Transverse colon (tissue), 4 donors: ENCODE measurements around the gene DVL1. TPM values are rescaled to one million over a fixed set of nuclear protein-coding genes. Genes with fewer than 3 reads are reported as not detected.

Source experiments
- DNase-seq: peaks from one replicate; pipeline ENCODE4 v3.0.0-alpha.2; 2019
- H3K27ac ChIP-seq, 4 donors: fragments of 200-600 bp; sonication (generic); 2 replicates each; pipeline ENCODE4 v1.5.1; 2016 to 2018; ENCODE audit warnings: inconsistent platforms in 4 of 4
- H3K27me3 ChIP-seq: fragments of 200-600 bp; sonication (generic); 2 replicates; pipeline ENCODE4 v1.5.1; 2017; ENCODE audit warnings: inconsistent platforms
- H3K36me3 ChIP-seq, 4 donors: fragments of 200-600 bp; sonication (generic); 2 replicates each; pipeline ENCODE4 v1.5.1; 2017 to 2019; ENCODE audit warnings: inconsistent platforms in 4 of 4
- H3K4me1 ChIP-seq, 4 donors: fragments of 200-600 bp; sonication (generic); 2 replicates each; pipeline ENCODE4 v1.5.1; 2017 to 2020; ENCODE audit warnings: inconsistent platforms in 4 of 4
- H3K4me3 ChIP-seq, 4 donors: fragments of 200-600 bp; sonication (generic); 1 replicate in 1 of 4; 2 replicates in 3 of 4; pipeline versions ENCODE4 v1.5.1 to v1.6.1; 2017 to 2019; ENCODE audit warnings: inconsistent platforms in 4 of 4
- H3K9me3 ChIP-seq, 2 donors: fragments of 200-600 bp; sonication (generic); 2 replicates each; pipeline ENCODE4 v1.5.1; 2017 to 2019; ENCODE audit warnings: inconsistent platforms in 2 of 2
- EP300 ChIP-seq: sonication (generic); formaldehyde crosslinking; IDR thresholded peaks from one replicate; pipeline ENCODE4 v1.6.1; 2017; ENCODE audit warnings: antibody characterized with exemption, low read depth
- POLR2A ChIP-seq: fragments of 450-650 bp; IDR thresholded peaks from one replicate; pipeline ENCODE4 v1.6.1; 2016; ENCODE audit warnings: antibody characterized with exemption, mild to moderate bottlenecking, moderate library complexity
- POLR2AphosphoS5 ChIP-seq, 3 donors: sonication (generic); formaldehyde crosslinking; IDR thresholded peaks; one replicate each; pipeline ENCODE4 v1.6.1; 2016; ENCODE audit warnings: antibody characterized with exemption in 3 of 3
- WGBS, 2 donors: methylation state at CpG; one replicate each; pipeline ENCODE4 v1.1.5; 2018; ENCODE audit warnings: low coverage in 1 of 2; 5-methylcytosine and 5-hydroxymethylcytosine counted together
- in situ Hi-C, 4 donors: fragments of 200-750 bp; cut with MboI; loops; one replicate each; pipeline versions ENCODE4 v1.15.0 to v1.15.1; 2017; ENCODE audit warnings: low sequenced_read_pairs in 3 of 4, low pct_ligation_motif_present in 1 of 4, low pct_unique_long_range_greater_than_20kb in 1 of 4
- intact Hi-C: fragments of 100-400 bp; cut with DNase I; formaldehyde crosslinking; loops from one replicate; pipeline ENCODE4 v1.15.1; 2023; ENCODE audit warnings: low total_unique reads
- total RNA-seq, 4 donors: library from RNA; depleted of rRNA; stranded (reverse); fragments of >200 nt; gene quantifications; one replicate each; pipeline ENCODE4 v1.1.0, GENCODE V29; 2016
- TF ChIP-seq, protein P1 (sequence below), 5 experiments: fragments of 200-600 bp in 3 of 5; fragments of 450-650 bp in 2 of 5; sonication (generic) in 3 of 5; IDR thresholded peaks; 1 replicate in 2 of 5; 2 replicates in 3 of 5; pipeline ENCODE4 v1.5.1; 2016 to 2017; ENCODE audit warnings: antibody characterized with exemption in 5 of 5, inconsistent platforms in 3 of 5, mild to moderate bottlenecking in 2 of 5, moderate library complexity in 1 of 5

The DVL1 gene
- total RNA-seq, 4 donors from 2014 or later: 103 to 182 (median 115) TPM

DNA sequence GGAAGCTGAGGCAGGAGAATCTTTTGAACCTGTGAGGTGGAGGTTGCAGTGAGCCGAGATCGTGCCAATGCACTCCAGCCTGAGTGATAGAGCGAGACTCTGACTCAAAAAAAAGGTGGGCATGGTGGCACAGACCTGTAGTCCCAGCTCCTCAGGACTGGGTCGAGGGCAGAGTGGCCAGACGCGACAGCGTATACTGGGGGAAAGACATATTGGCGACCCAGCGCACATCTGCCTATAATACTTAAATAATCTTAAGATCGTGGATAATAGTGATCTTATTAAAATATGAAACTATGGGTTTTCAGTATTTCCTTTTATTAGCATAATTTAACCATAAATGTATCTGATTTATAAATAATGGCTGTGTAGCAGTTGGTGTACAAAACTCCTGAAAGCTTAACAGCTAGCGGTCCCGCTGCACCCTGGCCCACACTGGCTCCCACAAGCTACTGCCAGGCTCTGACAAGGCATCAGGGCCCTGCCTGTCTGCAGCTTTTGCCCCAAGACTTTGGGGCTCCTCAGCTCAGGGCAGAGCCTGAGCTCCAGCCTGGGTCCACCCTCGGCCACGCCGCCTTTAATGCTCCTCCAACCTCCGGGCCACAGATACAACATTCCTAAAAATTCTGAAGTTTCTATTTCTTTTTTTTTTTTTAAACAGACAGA, 28.5 kb upstream of the DVL1 start:
- intact Hi-C loops (loop anchor here (10.0 kb wide), 1 partner anchor 363 kb away; the partner anchor contains the start of gene ISG15), in situ Hi-C loops (no loop called here)
- Histone ChIP-seq H3K27me3 (no peaks in the 10 kb centered on the region), H3K27ac (no peak overlapping the region), H3K4me3 (no peak overlapping the region), H3K4me1 (peaks cover 16 to 22% (median 19%) of the 10 kb centered on the region in 4 donors), H3K9me3 (no peaks in the 10 kb centered on the region), H3K36me3 (no peaks in the 10 kb centered on the region)
- no peak for DNase-seq
- TF ChIP-seq, protein P1, sequence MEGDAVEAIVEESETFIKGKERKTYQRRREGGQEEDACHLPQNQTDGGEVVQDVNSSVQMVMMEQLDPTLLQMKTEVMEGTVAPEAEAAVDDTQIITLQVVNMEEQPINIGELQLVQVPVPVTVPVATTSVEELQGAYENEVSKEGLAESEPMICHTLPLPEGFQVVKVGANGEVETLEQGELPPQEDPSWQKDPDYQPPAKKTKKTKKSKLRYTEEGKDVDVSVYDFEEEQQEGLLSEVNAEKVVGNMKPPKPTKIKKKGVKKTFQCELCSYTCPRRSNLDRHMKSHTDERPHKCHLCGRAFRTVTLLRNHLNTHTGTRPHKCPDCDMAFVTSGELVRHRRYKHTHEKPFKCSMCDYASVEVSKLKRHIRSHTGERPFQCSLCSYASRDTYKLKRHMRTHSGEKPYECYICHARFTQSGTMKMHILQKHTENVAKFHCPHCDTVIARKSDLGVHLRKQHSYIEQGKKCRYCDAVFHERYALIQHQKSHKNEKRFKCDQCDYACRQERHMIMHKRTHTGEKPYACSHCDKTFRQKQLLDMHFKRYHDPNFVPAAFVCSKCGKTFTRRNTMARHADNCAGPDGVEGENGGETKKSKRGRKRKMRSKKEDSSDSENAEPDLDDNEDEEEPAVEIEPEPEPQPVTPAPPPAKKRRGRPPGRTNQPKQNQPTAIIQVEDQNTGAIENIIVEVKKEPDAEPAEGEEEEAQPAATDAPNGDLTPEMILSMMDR (IDR thresholded peaks at IDR 0.05): no peak
- TF ChIP-seq EP300: no peak
- TF ChIP-seq POLR2AphosphoS5 (IDR thresholded peaks at IDR 0.05): no peak
- TF ChIP-seq POLR2A: no peak
- 95 to 96% methylated on average over 10 to 16 of the region's 16 CpGs for WGBS, 2 donors

DNA sequence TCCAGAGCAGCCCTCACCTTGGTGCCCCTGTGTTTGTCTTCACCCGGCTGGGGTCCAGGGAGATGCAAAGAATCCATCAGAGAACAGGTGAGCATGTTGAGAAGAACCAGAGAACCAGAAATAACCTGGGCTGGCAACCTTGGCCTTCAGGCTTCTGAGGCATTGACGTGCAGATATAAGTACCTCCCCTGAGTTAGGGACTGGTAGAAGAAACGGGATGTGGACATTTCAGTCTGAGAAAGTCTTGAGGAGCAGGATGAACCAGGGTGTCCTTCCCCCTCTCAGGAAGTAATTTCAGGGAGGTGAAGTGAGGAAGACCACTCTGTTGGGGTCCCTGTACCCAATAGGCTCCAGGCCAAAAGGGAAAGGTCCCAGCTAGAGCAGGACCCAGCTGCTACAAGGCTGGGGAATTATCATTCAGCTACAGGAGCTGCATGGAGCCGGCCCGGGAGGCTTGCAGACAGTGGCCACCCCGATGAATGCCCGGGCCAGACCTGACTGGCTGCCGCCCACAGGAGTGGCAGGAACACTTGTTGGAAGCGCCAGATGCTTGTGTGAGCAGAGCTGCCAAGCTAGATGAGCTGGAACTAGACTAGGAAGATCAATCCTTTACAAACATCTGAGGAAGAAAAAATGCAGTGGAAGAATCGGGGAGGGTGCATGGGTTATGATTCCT, 27.5 kb upstream of the DVL1 start:
- in situ Hi-C loops (no loop called here), intact Hi-C loops (loop anchor here (10.0 kb wide), 1 partner anchor 362 kb away; the partner anchor contains the start of gene ISG15)
- no peak for TF ChIP-seq POLR2A
- TF ChIP-seq, protein P1 (IDR thresholded peaks at IDR 0.05): no peak
- TF ChIP-seq EP300: no peak
- TF ChIP-seq POLR2AphosphoS5 (IDR thresholded peaks at IDR 0.05): no peak
- no peaks in the 10 kb centered on the region for H3K9me3 ChIP-seq
- H3K27me3 ChIP-seq: no peaks in the 10 kb centered on the region
- 92% methylated on average over 10 of the region's 10 CpGs; no CpG with 5 or more reads in 1 of the 2 donors for WGBS, 2 donors
- H3K4me1 ChIP-seq: peaks cover 25 to 32% (median 26%) of the 10 kb centered on the region in 4 donors
- no peak for DNase-seq
- no peak overlapping the region for H3K4me3 ChIP-seq
- H3K27ac ChIP-seq: peak overlapping the region in 1 of 4 donors; percentile 99
- H3K36me3 ChIP-seq: no peaks in the 10 kb centered on the region

DNA sequence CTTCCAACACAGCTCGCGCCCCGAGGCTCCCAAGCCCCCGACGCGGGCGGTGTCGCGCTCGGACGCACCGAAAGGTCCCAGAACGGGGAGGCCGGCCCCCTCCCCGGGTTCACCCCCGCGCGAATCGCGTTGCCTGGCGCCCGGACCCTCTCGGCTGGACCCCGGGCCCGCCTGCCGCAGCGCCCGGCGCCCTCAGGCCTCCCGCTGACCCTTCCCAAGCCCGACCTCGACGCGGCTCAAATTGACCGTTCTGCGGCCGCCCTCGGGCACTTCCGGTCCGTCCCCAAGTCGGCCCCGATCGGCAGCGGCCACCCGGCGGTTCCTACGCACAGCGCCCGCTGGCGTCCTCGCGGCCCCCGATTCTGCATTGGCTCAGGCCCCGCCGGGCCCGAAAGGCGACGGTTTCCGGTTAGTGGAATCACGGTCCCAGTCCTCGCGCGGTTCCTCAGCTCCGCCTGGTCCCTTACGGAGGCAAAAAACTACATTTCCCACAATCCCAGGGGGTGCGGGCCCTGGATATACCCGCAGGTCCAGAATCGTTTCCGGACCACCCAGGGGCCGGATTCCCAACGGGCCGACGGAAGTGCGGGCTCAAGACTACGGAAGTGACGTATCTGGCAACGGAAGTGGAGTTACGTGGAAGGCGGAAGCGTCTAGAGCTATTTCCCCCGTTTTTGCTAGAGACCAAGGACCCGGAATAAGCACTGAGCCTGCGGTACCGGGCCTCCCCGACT, 25.9 kb upstream of the DVL1 start, which contains the start of gene AURKAIP1:
Gene AURKAIP1 (minus strand): TSS at position 279 of the 734 bp plus-strand sequence. CDS start 451 bp downstream, outside the sequence.
- DNase-seq: peak; percentile 98
- no peaks in the 10 kb centered on the region for H3K27me3 ChIP-seq
- no peaks in the 10 kb centered on the region for H3K36me3 ChIP-seq
- H3K27ac ChIP-seq: peak within 1 kb of the TSS; percentile 92 to 99 (median 96)
- H3K9me3 ChIP-seq: no peaks in the 10 kb centered on the region
- in situ Hi-C loops (no loop called here), intact Hi-C loops (loop anchor here (2.0 to 10.0 kb wide), 2 partner anchors 18 to 360 kb away; partner anchors contain the start of gene ISG15)
- TF ChIP-seq POLR2A: peak; percentile 62
- TF ChIP-seq, protein P1 (IDR thresholded peaks at IDR 0.05): peak in 4 of 5 experiments; percentile 12 to 53 (median 32)
- peak; percentile 72 to 85 (median 77) for TF ChIP-seq POLR2AphosphoS5 (IDR thresholded peaks at IDR 0.05)
- no peak for TF ChIP-seq EP300
- 0% methylated on average over 15 of the region's 85 CpGs; no CpG with 5 or more reads in 1 of the 2 donors for WGBS, 2 donors
- H3K4me1 ChIP-seq: peaks cover 26 to 34% (median 30%) of the 10 kb centered on the region in 4 donors
- peak within 1 kb of the TSS; percentile 90 to 99 (median 95) for H3K4me3 ChIP-seq
